ENCODE data around the gene TARM1. TPM values are rescaled to one million over a fixed set of nuclear protein-coding genes. Genes with fewer than 3 reads are reported as not detected.

Gene TARM1
- total and polyA plus RNA-seq, 2 of the 4 experiments (the other 2 are of a cell fraction): not detected

DNA sequence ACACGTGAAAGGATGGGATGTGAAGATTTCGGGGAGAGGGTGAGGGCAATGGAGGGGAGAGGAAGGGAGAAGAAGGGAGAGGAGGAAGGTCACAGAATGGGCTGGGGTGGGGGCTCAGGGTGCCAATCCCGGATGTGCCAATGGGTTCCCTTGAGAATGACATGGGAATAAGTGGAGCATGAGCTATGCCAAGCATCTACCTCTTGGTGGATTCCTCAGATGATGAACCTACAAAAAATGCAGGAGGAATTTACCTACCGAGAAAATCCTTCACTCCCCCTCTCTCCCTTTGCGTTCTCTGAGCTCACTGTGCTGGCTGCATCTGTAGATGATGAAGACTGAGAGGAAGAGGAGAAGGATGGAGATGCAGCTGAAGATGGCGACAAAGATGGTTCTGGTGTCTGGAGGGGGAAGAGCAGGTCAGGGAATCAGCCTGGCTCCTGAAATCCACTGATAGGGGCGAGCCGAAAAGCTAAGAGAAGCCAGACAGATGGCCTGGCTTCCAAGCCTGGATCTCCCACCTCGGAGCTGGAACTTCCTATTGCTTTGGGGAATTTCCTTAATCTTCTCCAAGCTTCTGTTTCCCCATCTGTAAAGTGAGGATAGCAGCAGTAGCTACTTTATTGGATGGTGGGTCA is 39.1 kb downstream of the TARM1 start:
- Histone ChIP-seq H3K9me3 (ENCODE audit: control insufficient read depth, insufficient read depth, low read length) (no peaks in the 10 kb centered on the region), H2BK20ac (ENCODE audit: low read depth, low read length) (no peak overlapping the region), H3K27me3 (ENCODE audit: control insufficient read depth, insufficient read depth, low read length) (no peaks in the 10 kb centered on the region), H3K4me1 (ENCODE audit: control insufficient read depth, insufficient read depth, low read length) (no peaks in the 10 kb centered on the region), H2AFZ (replicated peaks; ENCODE audit: low read length, poor library complexity) (no peak overlapping the region), H4K20me1 (ENCODE audit: insufficient read depth, low read length) (no peaks in the 10 kb centered on the region), H4K5ac (ENCODE audit: low read depth, low read length) (no peak overlapping the region), H3K79me1 (ENCODE audit: low read depth in 1 of 2, low read length in 2 of 2) (no peaks in the 10 kb centered on the region), H3K36me3 (ENCODE audit: control insufficient read depth, insufficient read depth, low read length) (no peaks in the 10 kb centered on the region), H3K23ac (ENCODE audit: low read depth, low read length) (no peak overlapping the region), H3K4ac (ENCODE audit: low read depth, low read length) (no peak overlapping the region), H2BK5ac (ENCODE audit: low read depth, low read length, poor library complexity, severe bottlenecking) (no peak overlapping the region), H4K91ac (ENCODE audit: insufficient read depth, low read depth, low read length) (no peak overlapping the region), H3K27ac (ENCODE audit: insufficient read depth, low read length) (no peak overlapping the region), H2AK9ac (replicated peaks; ENCODE audit: low read depth, low read length, poor library complexity) (no peak overlapping the region), H2BK120ac (ENCODE audit: low read depth, low read length) (no peak overlapping the region), H2AK5ac (ENCODE audit: low read depth, low read length) (no peak overlapping the region), H4K8ac (ENCODE audit: low read depth in 2 of 2, low read length in 2 of 2) (no peak overlapping the region), H3K4me2 (ENCODE audit: low read depth, low read length) (no peak overlapping the region), H3K56ac (ENCODE audit: extremely low read depth, insufficient read depth, low read length) (no peak overlapping the region), H3K14ac (replicated peaks; ENCODE audit: low read depth, low read length) (no peak overlapping the region), H3K18ac (ENCODE audit: low read depth, low read length) (no peak overlapping the region), H2BK15ac (ENCODE audit: low read depth, low read length) (no peak overlapping the region), H3K9ac (ENCODE audit: low read depth, low read length) (no peak overlapping the region), H3K4me3 (ENCODE audit: insufficient read depth, low read depth, low read length) (no peak overlapping the region), H3K9me1 (ENCODE audit: insufficient read depth, low read length) (no peaks in the 10 kb centered on the region)
- ChIA-PET CTCF (interaction anchor here (0.5 kb wide), 1 partner anchor 1023 kb away, joined by 3 read pairs; no protein-coding TSS in a partner anchor), POLR2A (ENCODE audit: unreplicated experiment) (no interaction called here)
- in situ Hi-C loops (cut with MboI; ENCODE audit: low sequenced_read_pairs) (no loop called here), intact Hi-C loops (cut with micrococcal nuclease) (no loop called here), dilution Hi-C loops (cut with HindIII; ENCODE audit: low sequenced_read_pairs, unreplicated experiment) (no loop called here)
- ATAC-seq (ENCODE audit: low read depth) (no peak), DNase-seq (no peak)
- TF ChIP-seq RCOR1 (IDR thresholded peaks at IDR 0.05; ENCODE audit: insufficient replicate concordance, low read length) (no peak), MAZ (IDR thresholded peaks at IDR 0.05; ENCODE audit: borderline replicate concordance, low read depth, low read length) (no peak), RAD21 (IDR thresholded peaks at IDR 0.05; ENCODE audit: low read length) (no peak), CHD1 (IDR thresholded peaks at IDR 0.05; ENCODE audit: low read depth, low read length) (no peak), NFE2L2 (IDR thresholded peaks at IDR 0.05; ENCODE audit: low read depth, low read length) (no peak), POLR2A (IDR thresholded peaks at IDR 0.05; ENCODE audit: low read depth, low read length) (no peak), FOS (IDR thresholded peaks at IDR 0.05; ENCODE audit: low read depth, low read length) (no peak), MAFK (IDR thresholded peaks at IDR 0.05; ENCODE audit: low read depth, low read length) (no peak), CEBPB (IDR thresholded peaks at IDR 0.05; ENCODE audit: low read depth, low read length) (no peak), BHLHE40 (IDR thresholded peaks at IDR 0.05; ENCODE audit: low read depth, low read length) (no peak)
- TF ChIP-seq, protein P1, sequence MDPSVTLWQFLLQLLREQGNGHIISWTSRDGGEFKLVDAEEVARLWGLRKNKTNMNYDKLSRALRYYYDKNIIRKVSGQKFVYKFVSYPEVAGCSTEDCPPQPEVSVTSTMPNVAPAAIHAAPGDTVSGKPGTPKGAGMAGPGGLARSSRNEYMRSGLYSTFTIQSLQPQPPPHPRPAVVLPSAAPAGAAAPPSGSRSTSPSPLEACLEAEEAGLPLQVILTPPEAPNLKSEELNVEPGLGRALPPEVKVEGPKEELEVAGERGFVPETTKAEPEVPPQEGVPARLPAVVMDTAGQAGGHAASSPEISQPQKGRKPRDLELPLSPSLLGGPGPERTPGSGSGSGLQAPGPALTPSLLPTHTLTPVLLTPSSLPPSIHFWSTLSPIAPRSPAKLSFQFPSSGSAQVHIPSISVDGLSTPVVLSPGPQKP (IDR thresholded peaks at IDR 0.05; ENCODE audit: borderline replicate concordance, low read depth, low read length): no peak
- WGBS, 2 experiments (ENCODE audit: extremely low coverage in 2 of 2, insufficient read length in 1 of 2): no CpG with 5 or more reads among the region's 9 CpGs
- no TSS peak for BruUV-seq (replicated peaks)

All from IMR-90 (cell line).